GM12872 (cell line): ENCODE measurements around the gene PARP16.

ENCODE experiments used
- CTCF ChIP-seq: IDR thresholded peaks from 3 replicates; pipeline ENCODE4 v1.5.1; 2011; ENCODE audit warnings: low read depth, mild to moderate bottlenecking, low read length, moderate library complexity; ENCODE audit not compliant: insufficient read depth

PARP16 gene

GRCh38 chr15:65326818-65327217 lies 40.1 kb upstream of the PARP16 start:
- TF ChIP-seq CTCF: no peak

- no peak for TF ChIP-seq CTCF
Measured at GRCh38 chr15:65326117-65326526, 39.4 kb upstream of the PARP16 start.

- no peak for TF ChIP-seq CTCF
Measured at GRCh38 chr15:65323071-65323511, 36.4 kb upstream of the PARP16 start.

GRCh38 chr15:65318870-65319356 lies 32.2 kb upstream of the PARP16 start:
- TF ChIP-seq CTCF: peak; percentile 82

GRCh38 chr15:65312400-65312916 lies 25.8 kb upstream of the PARP16 start:
- TF ChIP-seq CTCF: no peak

- TF ChIP-seq CTCF: no peak
Measured at GRCh38 chr15:65311760-65312159, 25.1 kb upstream of the PARP16 start.

- TF ChIP-seq CTCF: no peak
Measured at GRCh38 chr15:65310431-65311137, 23.9 kb upstream of the PARP16 start.
